Thyroid gland (tissue), 4 donors: ENCODE measurements around the gene MIB1.

Source experiments
- POLR2A ChIP-seq, 2 donors: fragments of 450-650 bp; IDR thresholded peaks; one replicate each; pipeline ENCODE4 v1.6.1; 2017; ENCODE audit warnings: antibody characterized with exemption in 2 of 2, mild to moderate bottlenecking in 2 of 2, moderate library complexity in 1 of 2
- TF ChIP-seq, protein P1 (sequence below), 6 experiments: fragments of 200-600 bp in 3 of 6; fragments of 450-650 bp in 3 of 6; sonication (generic) in 3 of 6; IDR thresholded peaks; one replicate each; pipeline ENCODE4 v1.5.1; 2016 to 2019; ENCODE audit warnings: antibody characterized with exemption in 6 of 6, mild to moderate bottlenecking in 2 of 6, inconsistent platforms in 1 of 6, moderate library complexity in 1 of 6

DNA sequence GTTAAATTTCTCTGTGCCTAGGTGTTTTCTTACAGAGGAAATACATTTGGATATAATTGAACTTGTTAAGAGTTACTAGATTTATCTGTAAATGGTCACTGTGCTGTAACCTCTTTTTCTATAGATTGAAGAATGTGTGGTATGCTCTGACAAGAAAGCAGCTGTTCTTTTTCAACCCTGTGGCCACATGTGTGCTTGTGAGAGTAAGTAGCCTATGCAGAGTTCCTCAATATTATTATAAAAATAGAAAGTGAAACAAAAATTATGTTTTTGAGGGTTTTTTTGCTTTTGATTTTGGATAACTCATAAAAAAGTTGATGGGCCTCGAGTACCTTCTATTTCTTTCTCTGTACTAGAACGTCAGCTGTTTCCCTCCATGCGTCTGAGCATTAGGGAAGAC, 112.4 kb downstream of the MIB1 start:
- TF ChIP-seq, protein P1, sequence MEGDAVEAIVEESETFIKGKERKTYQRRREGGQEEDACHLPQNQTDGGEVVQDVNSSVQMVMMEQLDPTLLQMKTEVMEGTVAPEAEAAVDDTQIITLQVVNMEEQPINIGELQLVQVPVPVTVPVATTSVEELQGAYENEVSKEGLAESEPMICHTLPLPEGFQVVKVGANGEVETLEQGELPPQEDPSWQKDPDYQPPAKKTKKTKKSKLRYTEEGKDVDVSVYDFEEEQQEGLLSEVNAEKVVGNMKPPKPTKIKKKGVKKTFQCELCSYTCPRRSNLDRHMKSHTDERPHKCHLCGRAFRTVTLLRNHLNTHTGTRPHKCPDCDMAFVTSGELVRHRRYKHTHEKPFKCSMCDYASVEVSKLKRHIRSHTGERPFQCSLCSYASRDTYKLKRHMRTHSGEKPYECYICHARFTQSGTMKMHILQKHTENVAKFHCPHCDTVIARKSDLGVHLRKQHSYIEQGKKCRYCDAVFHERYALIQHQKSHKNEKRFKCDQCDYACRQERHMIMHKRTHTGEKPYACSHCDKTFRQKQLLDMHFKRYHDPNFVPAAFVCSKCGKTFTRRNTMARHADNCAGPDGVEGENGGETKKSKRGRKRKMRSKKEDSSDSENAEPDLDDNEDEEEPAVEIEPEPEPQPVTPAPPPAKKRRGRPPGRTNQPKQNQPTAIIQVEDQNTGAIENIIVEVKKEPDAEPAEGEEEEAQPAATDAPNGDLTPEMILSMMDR (IDR thresholded peaks at IDR 0.05), result no peak
- no peak for TF ChIP-seq POLR2A (IDR thresholded peaks at IDR 0.05)
